Body of pancreas (tissue), 4 donors: ENCODE measurements around the gene RPL10A.

Experiments
- CTCF ChIP-seq, 7 experiments: fragments of 450-650 bp in 4 of 7; fragments of 200-600 bp in 3 of 7; sonication (generic) in 3 of 7; IDR thresholded peaks; one replicate each; pipeline ENCODE4 v1.5.1; 2016 to 2019; ENCODE audit warnings: antibody characterized with exemption in 7 of 7
- POLR2A ChIP-seq, 3 donors: fragments of 450-650 bp; IDR thresholded peaks; one replicate each; pipeline ENCODE4 v1.6.1; 2016; ENCODE audit warnings: antibody characterized with exemption in 3 of 3, mild to moderate bottlenecking in 2 of 3

- TF ChIP-seq CTCF (IDR thresholded peaks at IDR 0.05) (no peak), POLR2A (IDR thresholded peaks at IDR 0.05) (no peak)
Observed at GRCh38 chr6:35481226-35481625, 13.0 kb downstream of the RPL10A start.
